ENCODE results near the gene NOS3. TPM values are rescaled to one million over a fixed set of nuclear protein-coding genes. Genes with fewer than 3 reads are reported as not detected.

Gene NOS3
- total RNA-seq, 2 donors from 2014 or later: 4.0 to 4.2 TPM

DNA sequence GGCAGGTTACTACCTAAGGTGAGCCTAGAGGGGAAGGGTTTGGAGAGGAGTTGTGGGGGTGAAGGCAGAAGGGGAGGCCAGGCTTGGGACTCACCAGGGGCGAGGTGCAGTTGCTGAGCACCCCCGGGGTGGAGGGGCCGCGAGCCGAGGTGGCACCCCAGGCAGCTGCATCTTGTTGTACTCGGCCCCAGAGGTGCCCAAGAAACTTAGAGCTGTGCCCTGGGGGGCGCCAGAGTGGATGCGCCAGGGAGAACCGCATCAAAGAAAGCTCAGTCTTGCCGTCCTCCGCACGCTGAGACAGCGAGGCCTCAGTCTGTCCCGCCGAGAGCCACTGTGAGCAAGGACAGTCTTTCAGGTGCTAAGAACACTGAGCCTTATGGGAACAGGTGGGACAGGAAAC lies 26.1 kb downstream of the NOS3 start:
- H3K4me1 ChIP-seq: no peaks in the 10 kb centered on the region
- H3K4me3 ChIP-seq: no peak overlapping the region
- intact Hi-C loops (cut with DNase I): no loop called here
- no peaks in the 10 kb centered on the region for H3K36me3 ChIP-seq
- H3K9ac ChIP-seq (ENCODE audit: low read depth in 2 of 2, low read length in 2 of 2): no peak overlapping the region
- no peaks in the 10 kb centered on the region for H3K9me3 ChIP-seq
- no peak for DNase-seq
- TF ChIP-seq, protein P1, sequence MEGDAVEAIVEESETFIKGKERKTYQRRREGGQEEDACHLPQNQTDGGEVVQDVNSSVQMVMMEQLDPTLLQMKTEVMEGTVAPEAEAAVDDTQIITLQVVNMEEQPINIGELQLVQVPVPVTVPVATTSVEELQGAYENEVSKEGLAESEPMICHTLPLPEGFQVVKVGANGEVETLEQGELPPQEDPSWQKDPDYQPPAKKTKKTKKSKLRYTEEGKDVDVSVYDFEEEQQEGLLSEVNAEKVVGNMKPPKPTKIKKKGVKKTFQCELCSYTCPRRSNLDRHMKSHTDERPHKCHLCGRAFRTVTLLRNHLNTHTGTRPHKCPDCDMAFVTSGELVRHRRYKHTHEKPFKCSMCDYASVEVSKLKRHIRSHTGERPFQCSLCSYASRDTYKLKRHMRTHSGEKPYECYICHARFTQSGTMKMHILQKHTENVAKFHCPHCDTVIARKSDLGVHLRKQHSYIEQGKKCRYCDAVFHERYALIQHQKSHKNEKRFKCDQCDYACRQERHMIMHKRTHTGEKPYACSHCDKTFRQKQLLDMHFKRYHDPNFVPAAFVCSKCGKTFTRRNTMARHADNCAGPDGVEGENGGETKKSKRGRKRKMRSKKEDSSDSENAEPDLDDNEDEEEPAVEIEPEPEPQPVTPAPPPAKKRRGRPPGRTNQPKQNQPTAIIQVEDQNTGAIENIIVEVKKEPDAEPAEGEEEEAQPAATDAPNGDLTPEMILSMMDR (IDR thresholded peaks at IDR 0.05): no peak
- H3K27me3 ChIP-seq: peaks cover 19% of the 10 kb centered on the region
- no peak overlapping the region for H3K27ac ChIP-seq

DNA sequence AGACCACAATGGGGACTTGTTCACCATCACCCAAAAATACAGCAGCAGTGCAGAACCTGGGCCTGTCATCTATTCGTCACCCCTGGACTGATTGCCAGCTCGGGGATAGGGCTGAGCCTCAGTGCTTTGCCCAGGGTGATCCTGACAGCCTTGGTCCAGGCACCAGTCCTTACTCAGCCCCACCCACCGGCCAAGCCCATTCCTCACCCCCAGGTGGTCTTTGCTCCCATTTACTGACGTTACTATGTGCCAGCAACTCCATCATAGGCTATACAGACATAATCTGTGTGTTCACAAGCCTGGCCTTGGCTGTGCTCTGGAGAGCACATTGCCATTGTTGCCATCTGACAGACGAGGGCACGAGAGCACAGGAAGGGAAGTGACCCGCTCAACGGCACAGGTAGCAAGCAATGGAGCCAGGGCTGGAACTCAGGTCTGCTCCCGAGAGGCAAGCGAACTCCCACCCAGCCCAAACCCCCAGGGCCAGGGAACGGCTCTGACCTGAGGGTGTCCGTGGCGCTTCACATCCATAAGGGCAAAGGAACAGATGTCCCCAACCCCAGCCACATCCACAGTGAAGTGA lies 26.6 kb downstream of the NOS3 start:
- Histone ChIP-seq H3K27me3 (peaks cover 19% of the 10 kb centered on the region), H3K36me3 (no peaks in the 10 kb centered on the region), H3K27ac (no peak overlapping the region), H3K9ac (ENCODE audit: low read depth in 2 of 2, low read length in 2 of 2) (no peak overlapping the region), H3K4me3 (no peak overlapping the region), H3K9me3 (no peaks in the 10 kb centered on the region), H3K4me1 (no peaks in the 10 kb centered on the region)
- TF ChIP-seq, protein P1 (IDR thresholded peaks at IDR 0.05): no peak
- intact Hi-C loops (cut with DNase I): no loop called here
- no peak for DNase-seq

DNA sequence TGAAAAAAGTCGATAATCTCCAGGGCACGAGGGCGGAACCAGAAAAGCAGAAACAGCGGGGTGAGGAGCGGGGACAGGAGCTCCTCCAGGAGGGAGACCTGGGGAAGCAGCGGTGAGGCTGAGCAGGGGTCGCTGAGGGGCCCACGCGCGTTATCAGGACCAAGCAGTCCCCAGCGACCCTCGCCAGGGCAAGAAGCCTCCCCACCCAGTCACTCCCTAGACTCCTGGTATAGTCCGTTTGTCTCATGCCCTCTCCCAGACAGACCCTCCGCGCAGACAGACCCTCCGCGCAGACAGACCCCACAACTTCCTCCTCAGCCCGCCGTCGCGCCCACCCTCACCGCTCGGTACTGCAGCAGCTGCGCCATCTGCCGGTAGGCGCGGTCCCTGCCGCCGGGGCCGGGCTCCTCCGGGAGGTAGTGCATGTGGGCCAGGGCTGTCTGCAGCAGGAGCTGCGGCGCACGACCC lies 27.2 kb downstream of the NOS3 start:
- TF ChIP-seq, protein P1 (IDR thresholded peaks at IDR 0.05): peak; percentile 94
- Histone ChIP-seq H3K27ac (no peak overlapping the region), H3K27me3 (peaks cover 19% of the 10 kb centered on the region), H3K9ac (ENCODE audit: low read depth in 2 of 2, low read length in 2 of 2) (no peak overlapping the region), H3K9me3 (no peaks in the 10 kb centered on the region), H3K4me3 (peak overlapping the region; percentile 13), H3K4me1 (no peaks in the 10 kb centered on the region), H3K36me3 (no peaks in the 10 kb centered on the region)
- intact Hi-C loops (cut with DNase I): no loop called here
- peak; percentile 79 for DNase-seq

DNA sequence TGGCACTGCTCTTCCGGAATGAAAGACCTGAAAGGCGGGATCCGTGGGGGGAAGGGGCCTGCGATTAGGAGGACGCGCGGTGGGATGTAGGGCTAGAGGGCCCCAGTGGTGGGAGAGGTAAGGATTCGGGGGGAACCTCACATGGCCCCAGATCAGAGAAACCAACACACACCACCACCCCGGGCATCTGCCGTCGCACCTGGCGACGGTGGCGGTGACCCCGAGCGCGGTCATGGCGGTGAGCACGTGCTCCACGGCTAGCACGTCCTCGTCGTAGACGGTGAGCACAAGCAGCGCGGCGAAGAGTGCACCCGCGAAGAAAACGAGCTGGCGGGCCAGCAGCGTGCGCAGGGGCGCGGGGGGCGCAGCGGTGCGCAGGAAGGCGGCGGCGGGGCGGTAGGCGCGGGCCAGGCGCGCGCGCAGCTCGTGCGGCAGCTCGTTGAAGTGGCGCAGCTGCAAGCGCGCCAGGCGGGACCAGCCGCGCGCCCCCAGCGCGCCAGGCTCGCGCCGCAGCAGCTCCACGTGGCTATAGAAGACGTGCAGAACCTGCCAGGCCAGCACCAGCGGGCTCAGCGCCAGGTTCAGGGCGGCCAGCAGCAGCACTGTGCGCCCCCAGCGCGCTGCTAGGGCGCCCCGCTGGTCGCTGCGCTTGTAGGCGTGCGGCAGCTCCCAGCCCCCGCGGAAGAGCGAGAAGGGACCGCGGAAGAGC lies 27.8 kb downstream of the NOS3 start:
- no peak for DNase-seq
- no peaks in the 10 kb centered on the region for H3K9me3 ChIP-seq
- H3K27me3 ChIP-seq: peaks cover 19% of the 10 kb centered on the region
- no peaks in the 10 kb centered on the region for H3K36me3 ChIP-seq
- no peak overlapping the region for H3K9ac ChIP-seq (ENCODE audit: low read depth in 2 of 2, low read length in 2 of 2)
- TF ChIP-seq, protein P1 (IDR thresholded peaks at IDR 0.05): no peak
- H3K4me3 ChIP-seq: peak overlapping the region; percentile 13
- H3K4me1 ChIP-seq: no peaks in the 10 kb centered on the region
- intact Hi-C loops (cut with DNase I): no loop called here
- no peak overlapping the region for H3K27ac ChIP-seq

DNA sequence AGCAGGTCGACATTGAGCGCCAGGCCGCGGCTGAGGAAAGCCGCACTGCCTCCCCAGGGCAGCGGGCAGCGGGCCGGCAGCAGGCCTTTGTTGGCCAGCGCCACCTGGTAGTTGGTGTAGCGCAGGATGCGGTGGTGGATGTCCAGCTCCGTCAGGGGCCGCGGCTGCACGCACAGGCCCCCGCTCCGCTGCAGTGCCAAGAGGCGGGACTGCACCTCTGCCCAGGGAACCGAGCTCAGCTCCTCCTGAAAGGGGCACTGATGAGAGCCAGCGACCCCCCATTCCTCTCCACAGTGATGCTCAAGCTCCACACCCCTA lies 28.3 kb downstream of the NOS3 start:
- TF ChIP-seq, protein P1 (IDR thresholded peaks at IDR 0.05): no peak
- no peak for DNase-seq
- Histone ChIP-seq H3K27ac (no peak overlapping the region), H3K4me1 (no peaks in the 10 kb centered on the region), H3K27me3 (peaks cover 19% of the 10 kb centered on the region), H3K4me3 (peak overlapping the region; percentile 13), H3K9me3 (no peaks in the 10 kb centered on the region), H3K9ac (ENCODE audit: low read depth in 2 of 2, low read length in 2 of 2) (no peak overlapping the region), H3K36me3 (no peaks in the 10 kb centered on the region)
- intact Hi-C loops (cut with DNase I): no loop called here

Measured in colonic mucosa (tissue), 4 donors.